HCT116 (cell line): ENCODE results near the gene CHCHD5.

Experiments
- TF ChIP-seq, protein P1 (sequence below): IDR thresholded peaks from 2 replicates; pipeline ENCODE4 v1.6.1; 2011; ENCODE audit warnings: mild to moderate bottlenecking, low read length, moderate library complexity; ENCODE audit not compliant: insufficient replicate concordance; ENCODE audit errors: extremely low read depth
- TF ChIP-seq, protein P2 (sequence below), 3 experiments: fragments of 200-600 bp in 1 of 3; sonication (generic) in 1 of 3; IDR thresholded peaks in 2 of 3; conservative IDR thresholded peaks in 1 of 3; 2 replicates each; pipeline ENCODE4 v1.5.1; 2012 to 2017; ENCODE audit warnings: low read depth in 2 of 3, low read length in 2 of 3, antibody characterized with exemption in 1 of 3, borderline replicate concordance in 1 of 3, control low read depth in 1 of 3, mild to moderate bottlenecking in 1 of 3, mixed read lengths in 1 of 3, mixed run types in 1 of 3, moderate library complexity in 1 of 3; ENCODE audit not compliant: insufficient read depth in 1 of 3

DNA sequence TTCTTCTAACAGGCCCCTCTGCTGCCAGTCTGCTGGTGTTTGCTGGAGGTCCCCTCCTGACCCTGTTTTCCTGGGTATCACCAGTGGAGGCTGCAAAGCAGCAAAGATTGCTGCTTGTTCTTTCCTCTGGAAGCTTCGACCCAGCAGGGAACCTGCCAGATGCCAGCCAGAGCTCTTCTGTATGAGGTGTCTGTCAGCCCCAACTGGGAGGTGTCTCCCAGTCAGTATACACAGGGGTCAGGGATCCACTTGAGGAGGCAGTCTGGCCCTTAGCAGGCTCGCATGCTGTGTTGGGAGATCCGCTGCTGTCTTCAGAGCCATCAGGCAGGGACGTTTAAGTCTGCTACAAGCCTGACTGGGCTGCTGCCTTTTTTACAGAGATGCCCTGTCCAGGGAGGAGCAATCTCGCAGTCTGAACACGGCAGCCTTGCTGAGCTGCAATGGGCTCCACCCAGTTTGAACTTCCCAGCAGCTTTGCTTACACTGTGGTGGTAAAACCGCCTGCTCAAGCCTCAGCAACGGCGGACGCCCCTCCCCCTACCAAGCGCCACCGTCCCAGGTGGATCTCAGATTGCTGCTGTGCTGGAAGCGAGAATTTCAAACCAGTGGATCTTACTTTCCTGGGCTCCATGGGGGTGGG, 29.9 kb downstream of the CHCHD5 start:
- TF ChIP-seq, protein P1, sequence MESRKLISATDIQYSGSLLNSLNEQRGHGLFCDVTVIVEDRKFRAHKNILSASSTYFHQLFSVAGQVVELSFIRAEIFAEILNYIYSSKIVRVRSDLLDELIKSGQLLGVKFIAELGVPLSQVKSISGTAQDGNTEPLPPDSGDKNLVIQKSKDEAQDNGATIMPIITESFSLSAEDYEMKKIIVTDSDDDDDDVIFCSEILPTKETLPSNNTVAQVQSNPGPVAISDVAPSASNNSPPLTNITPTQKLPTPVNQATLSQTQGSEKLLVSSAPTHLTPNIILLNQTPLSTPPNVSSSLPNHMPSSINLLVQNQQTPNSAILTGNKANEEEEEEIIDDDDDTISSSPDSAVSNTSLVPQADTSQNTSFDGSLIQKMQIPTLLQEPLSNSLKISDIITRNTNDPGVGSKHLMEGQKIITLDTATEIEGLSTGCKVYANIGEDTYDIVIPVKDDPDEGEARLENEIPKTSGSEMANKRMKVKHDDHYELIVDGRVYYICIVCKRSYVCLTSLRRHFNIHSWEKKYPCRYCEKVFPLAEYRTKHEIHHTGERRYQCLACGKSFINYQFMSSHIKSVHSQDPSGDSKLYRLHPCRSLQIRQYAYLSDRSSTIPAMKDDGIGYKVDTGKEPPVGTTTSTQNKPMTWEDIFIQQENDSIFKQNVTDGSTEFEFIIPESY: no peak
- TF ChIP-seq, protein P2, sequence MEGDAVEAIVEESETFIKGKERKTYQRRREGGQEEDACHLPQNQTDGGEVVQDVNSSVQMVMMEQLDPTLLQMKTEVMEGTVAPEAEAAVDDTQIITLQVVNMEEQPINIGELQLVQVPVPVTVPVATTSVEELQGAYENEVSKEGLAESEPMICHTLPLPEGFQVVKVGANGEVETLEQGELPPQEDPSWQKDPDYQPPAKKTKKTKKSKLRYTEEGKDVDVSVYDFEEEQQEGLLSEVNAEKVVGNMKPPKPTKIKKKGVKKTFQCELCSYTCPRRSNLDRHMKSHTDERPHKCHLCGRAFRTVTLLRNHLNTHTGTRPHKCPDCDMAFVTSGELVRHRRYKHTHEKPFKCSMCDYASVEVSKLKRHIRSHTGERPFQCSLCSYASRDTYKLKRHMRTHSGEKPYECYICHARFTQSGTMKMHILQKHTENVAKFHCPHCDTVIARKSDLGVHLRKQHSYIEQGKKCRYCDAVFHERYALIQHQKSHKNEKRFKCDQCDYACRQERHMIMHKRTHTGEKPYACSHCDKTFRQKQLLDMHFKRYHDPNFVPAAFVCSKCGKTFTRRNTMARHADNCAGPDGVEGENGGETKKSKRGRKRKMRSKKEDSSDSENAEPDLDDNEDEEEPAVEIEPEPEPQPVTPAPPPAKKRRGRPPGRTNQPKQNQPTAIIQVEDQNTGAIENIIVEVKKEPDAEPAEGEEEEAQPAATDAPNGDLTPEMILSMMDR (IDR thresholded peaks at IDR 0.05 in 2 of 3, conservative IDR thresholded peaks at IDR 0.05 in 1 of 3; ENCODE audit: borderline replicate concordance in 1 of 3, insufficient read depth in 1 of 3, low read depth in 2 of 3, low read length in 2 of 3): no peak
